Measurements from ENCODE around the gene SEC16A. TPM values are rescaled to one million over a fixed set of nuclear protein-coding genes. Genes with fewer than 3 reads are reported as not detected.

SEC16A gene
- total RNA-seq, 4 donors from 2014 or later = 45.6 to 64.8 (median 56.5) TPM

- DNase-seq (ENCODE audit: low spot score) = no peak
- ATAC-seq (ENCODE audit: low FRiP score) = no peak
- TF ChIP-seq CTCF (IDR thresholded peaks at IDR 0.05) = no peak
Measured at GRCh38 chr9:136395020-136395340, 87.9 kb downstream of the SEC16A start.

GRCh38 chr9:136394312-136395019, 88.4 kb downstream of the SEC16A start:
- DNase-seq (ENCODE audit: low spot score) (no peak), ATAC-seq (ENCODE audit: low FRiP score) (no peak)
- TF ChIP-seq CTCF (IDR thresholded peaks at IDR 0.05) = no peak

- DNase-seq (ENCODE audit: low spot score) = no peak
- no peak for TF ChIP-seq CTCF (IDR thresholded peaks at IDR 0.05)
- ATAC-seq (ENCODE audit: low FRiP score) = no peak
Measured at GRCh38 chr9:136393531-136393930, 89.3 kb downstream of the SEC16A start.

- ATAC-seq (ENCODE audit: low FRiP score) = no peak
- TF ChIP-seq CTCF (IDR thresholded peaks at IDR 0.05) = no peak
- no peak for DNase-seq (ENCODE audit: low spot score)
Measured at GRCh38 chr9:136392538-136393449, 90.0 kb downstream of the SEC16A start.

GRCh38 chr9:136391737-136392537, 90.9 kb downstream of the SEC16A start:
- ATAC-seq (ENCODE audit: low FRiP score) = no peak
- no peak for DNase-seq (ENCODE audit: low spot score)
- no peak for TF ChIP-seq CTCF (IDR thresholded peaks at IDR 0.05)

Small RNA genes within 50 kb of the gene (small RNA-seq; reads per million reads assigned to genes)
- not detected for gene MIR4673

Other genes with a start within 250 kb of the SEC16A start
- 10 to 100 TPM in 1 of 4 donors, 1 to 10 TPM in 3; 5.6 to 18.5 (median 6.6) TPM for gene QSOX2, start 237.2 kb downstream of the SEC16A start, total RNA-seq
- gene CCDC187, start 178.9 kb downstream of the SEC16A start, total RNA-seq = not detected
- gene GPSM1, start 155.5 kb downstream of the SEC16A start, total RNA-seq = 10 to 100 TPM in 1 of 4 donors, 1 to 10 TPM in 3; 5.0 to 20.5 (median 7.3) TPM
- gene DNLZ, start 119.3 kb downstream of the SEC16A start, total RNA-seq = 10 to 100 TPM; 16.5 to 36.7 (median 19.8) TPM
- gene CARD9, start 109.4 kb downstream of the SEC16A start, total RNA-seq = 1 to 10 TPM; 2.5 to 6.9 (median 4.9) TPM
- 10 to 100 TPM in 1 of 4 donors, 1 to 10 TPM in 3; 3.2 to 11.2 (median 5.8) TPM for gene SNAPC4, start 82.9 kb downstream of the SEC16A start, total RNA-seq
- 10 to 100 TPM; 26.5 to 38.1 (median 33.5) TPM for gene ENTR1, start 72.4 kb downstream of the SEC16A start, total RNA-seq
- 10 to 100 TPM; 29.2 to 64.4 (median 33.6) TPM for gene PMPCA, start 72.4 kb downstream of the SEC16A start, total RNA-seq
- 10 to 100 TPM in 1 of 4 donors, 1 to 10 TPM in 3; 5.4 to 13.1 (median 8.3) TPM for gene INPP5E, start 43.2 kb downstream of the SEC16A start, total RNA-seq
- gene NOTCH1, start 63.0 kb upstream of the SEC16A start, total RNA-seq = 10 to 100 TPM; 10.4 to 61.8 (median 55.1) TPM
- gene EGFL7, start 179.9 kb upstream of the SEC16A start, total RNA-seq = 100 to 1,000 TPM in 3 of 4 donors, 10 to 100 TPM in 1; 50.6 to 274 (median 145) TPM
- 100 to 1,000 TPM; 391 to 854 (median 473) TPM for gene AGPAT2, start 204.4 kb upstream of the SEC16A start, total RNA-seq
- gene DIPK1B, start 229.5 kb upstream of the SEC16A start, total RNA-seq = 10 to 100 TPM in 1 of 4 donors, 1 to 10 TPM in 3; 4.4 to 12.8 (median 7.5) TPM

Measured in omental fat pad (tissue), 4 donors.